Activated CD4-positive, alpha-beta memory T cell treated with anti-CD3 and anti-CD28 coated beads for 36 hours (primary cell): Measurements from ENCODE around the gene CPB2. TPM values are rescaled to one million over a fixed set of nuclear protein-coding genes. Genes with fewer than 3 reads are reported as not detected.

Experiments
- CTCF ChIA-PET: fragments of 350-600 bp; sonication (Branson Sonifier 250); formaldehyde crosslinking; loops from one replicate; lab custom pipeline; 2021; ENCODE audit warnings: antibody characterized with exemption, inconsistent platforms; lab: Charles Lee
- POLR2A ChIA-PET: fragments of 350-600 bp; sonication (Branson Sonifier 250); formaldehyde crosslinking; loops from one replicate; lab custom pipeline; 2021; ENCODE audit warnings: antibody characterized with exemption; lab: Charles Lee
- DNase-seq: peaks from one replicate; pipeline ENCODE4 v3.0.0-alpha.2; 2020
- H3K27ac Mint-ChIP-seq: one replicate; pipeline ENCODE4 v1.8.0; 2021; ENCODE audit warnings: mixed read lengths
- H3K27me3 Mint-ChIP-seq: one replicate; pipeline ENCODE4 v1.8.0; 2021; ENCODE audit warnings: mixed read lengths
- H3K36me3 Mint-ChIP-seq: one replicate; pipeline ENCODE4 v1.8.0; 2021; ENCODE audit warnings: mixed read lengths
- H3K4me1 Mint-ChIP-seq: one replicate; pipeline ENCODE4 v1.8.0; 2021; ENCODE audit warnings: low read depth, mixed read lengths
- H3K4me3 Mint-ChIP-seq: one replicate; pipeline ENCODE4 v1.8.0; 2021; ENCODE audit warnings: mild to moderate bottlenecking, mixed read lengths
- H3K9me3 Mint-ChIP-seq: one replicate; pipeline ENCODE4 v1.8.0; 2021; ENCODE audit warnings: mixed read lengths
- intact Hi-C: fragments of 100-400 bp; cut with micrococcal nuclease; formaldehyde crosslinking; loops from one replicate; pipeline ENCODE4 v1.15.1; 2023
- total RNA-seq, 2 experiments: library from RNA; stranded (reverse); gene quantifications; one replicate each; pipeline ENCODE4 v1.2.3, GENCODE V29; 2021

The CPB2 gene
- total RNA-seq, 2 experiments from 2014 or later, result not detected

DNA sequence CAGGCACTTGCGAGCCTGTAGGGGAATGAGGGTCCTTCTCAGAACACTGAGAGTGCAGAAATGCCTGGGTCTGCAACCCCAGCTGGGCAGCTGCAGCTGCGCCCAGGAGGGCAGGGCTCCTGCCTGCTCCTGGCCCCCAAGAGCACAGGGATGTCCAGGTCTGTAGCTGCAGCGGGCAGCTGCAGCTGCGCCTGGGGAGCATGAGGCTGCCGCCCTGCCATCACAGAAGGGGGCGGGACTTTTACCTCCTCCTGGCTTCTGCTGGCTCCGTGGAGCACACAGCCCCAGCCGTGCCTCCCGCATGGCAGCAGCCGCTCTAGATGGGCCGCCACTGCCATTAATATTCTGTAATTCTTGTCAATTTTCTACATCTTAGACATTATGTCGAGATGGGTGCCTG is 17.8 kb downstream of the CPB2 start:
- H3K4me3 Mint-ChIP-seq, result no peak overlapping the region
- no peaks in the 10 kb centered on the region for H3K36me3 Mint-ChIP-seq
- H3K27me3 Mint-ChIP-seq, result peaks cover 5% of the 10 kb centered on the region
- intact Hi-C loops, result no loop called here
- ChIA-PET CTCF (no interaction called here), POLR2A (no interaction called here)
- DNase-seq, result no peak
- no peaks in the 10 kb centered on the region for H3K4me1 Mint-ChIP-seq
- no peak overlapping the region for H3K27ac Mint-ChIP-seq
- H3K9me3 Mint-ChIP-seq, result no peaks in the 10 kb centered on the region

DNA sequence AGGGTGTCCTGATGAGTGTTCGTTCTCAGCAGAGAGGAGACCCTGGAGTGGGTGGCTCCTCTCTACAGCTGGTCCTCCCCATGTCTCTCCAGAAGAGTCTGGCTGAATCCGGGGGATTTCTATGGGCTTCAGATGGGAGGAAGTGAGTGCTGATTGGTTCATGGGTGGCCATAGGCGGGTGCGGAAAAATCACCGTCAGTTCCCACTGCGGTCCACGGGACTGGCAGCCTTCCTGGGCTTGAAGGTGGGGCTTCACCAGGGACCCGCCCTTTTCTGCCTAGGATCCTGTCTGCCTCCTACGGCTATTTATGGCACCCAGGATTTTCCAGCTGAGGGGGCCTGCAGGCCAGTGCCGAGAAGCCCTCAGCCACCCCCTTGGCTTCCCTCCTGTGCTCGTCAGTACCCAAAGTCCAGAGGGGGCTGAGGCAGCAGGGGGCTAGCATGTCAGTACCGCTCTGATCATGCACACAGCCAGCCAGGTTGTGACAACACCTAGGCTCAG is 18.4 kb downstream of the CPB2 start:
- Mint-ChIP-seq H3K4me1 (no peaks in the 10 kb centered on the region), H3K4me3 (no peak overlapping the region), H3K36me3 (no peaks in the 10 kb centered on the region), H3K27me3 (peaks cover 4% of the 10 kb centered on the region), H3K9me3 (no peaks in the 10 kb centered on the region), H3K27ac (no peak overlapping the region)
- ChIA-PET CTCF (no interaction called here), POLR2A (no interaction called here)
- DNase-seq, result no peak
- intact Hi-C loops, result no loop called here

DNA sequence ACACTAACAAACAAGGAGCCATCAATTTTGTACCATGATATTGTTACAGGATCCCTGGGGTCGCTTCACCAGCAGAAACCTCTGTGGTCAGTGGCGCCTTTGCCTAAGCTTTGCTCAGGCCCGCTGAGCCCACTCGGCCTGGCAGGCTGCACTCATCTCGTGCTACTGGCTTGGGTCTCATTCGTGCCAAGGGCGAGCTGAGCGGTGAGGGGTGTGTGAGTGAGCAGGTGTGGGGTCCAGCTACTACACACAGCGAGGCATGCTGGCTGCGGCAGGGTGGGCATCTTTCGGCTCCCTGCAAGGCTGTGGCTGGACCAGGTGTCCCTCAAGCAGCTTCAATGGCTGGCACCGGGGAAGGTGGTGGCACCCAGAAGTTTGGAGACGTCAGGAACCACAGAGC is 19.1 kb downstream of the CPB2 start:
- H3K36me3 Mint-ChIP-seq, result no peaks in the 10 kb centered on the region
- intact Hi-C loops, result no loop called here
- POLR2A ChIA-PET, result no interaction called here
- CTCF ChIA-PET, result no interaction called here
- peaks cover 4% of the 10 kb centered on the region for H3K27me3 Mint-ChIP-seq
- no peak overlapping the region for H3K27ac Mint-ChIP-seq
- no peaks in the 10 kb centered on the region for H3K9me3 Mint-ChIP-seq
- H3K4me1 Mint-ChIP-seq, result no peaks in the 10 kb centered on the region
- no peak overlapping the region for H3K4me3 Mint-ChIP-seq
- DNase-seq, result no peak

GRCh38 chr13:46082324-46082723 is 22.5 kb downstream of the CPB2 start:
- Mint-ChIP-seq H3K4me1 (peaks cover 20% of the 10 kb centered on the region), H3K9me3 (no peaks in the 10 kb centered on the region), H3K4me3 (no peak overlapping the region), H3K27ac (no peak overlapping the region), H3K36me3 (no peaks in the 10 kb centered on the region), H3K27me3 (no peaks in the 10 kb centered on the region)
- no peak for DNase-seq
- CTCF ChIA-PET, result interaction anchor here (1.6 kb wide), 1 partner anchor 19 kb away, joined by 3 read pairs; no protein-coding TSS in a partner anchor
- POLR2A ChIA-PET, result no interaction called here
- intact Hi-C loops, result no loop called here

- CTCF ChIA-PET, result no interaction called here
- POLR2A ChIA-PET, result no interaction called here
- no peak for DNase-seq
- intact Hi-C loops, result no loop called here
- Mint-ChIP-seq H3K4me3 (no peak overlapping the region), H3K4me1 (peaks cover 20% of the 10 kb centered on the region), H3K36me3 (no peaks in the 10 kb centered on the region), H3K27me3 (peaks cover under 1% of the 10 kb centered on the region), H3K9me3 (no peaks in the 10 kb centered on the region), H3K27ac (no peak overlapping the region)
Observed at GRCh38 chr13:46079770-46080169, 25.1 kb downstream of the CPB2 start.

- H3K4me3 Mint-ChIP-seq, result no peak overlapping the region
- no peaks in the 10 kb centered on the region for H3K9me3 Mint-ChIP-seq
- no peak for DNase-seq
- no peak overlapping the region for H3K27ac Mint-ChIP-seq
- peaks cover 20% of the 10 kb centered on the region for H3K4me1 Mint-ChIP-seq
- ChIA-PET POLR2A (no interaction called here), CTCF (no interaction called here)
- H3K36me3 Mint-ChIP-seq, result no peaks in the 10 kb centered on the region
- intact Hi-C loops, result no loop called here
- peaks cover 2% of the 10 kb centered on the region for H3K27me3 Mint-ChIP-seq
Observed at GRCh38 chr13:46077265-46077664, 27.6 kb downstream of the CPB2 start.

DNA sequence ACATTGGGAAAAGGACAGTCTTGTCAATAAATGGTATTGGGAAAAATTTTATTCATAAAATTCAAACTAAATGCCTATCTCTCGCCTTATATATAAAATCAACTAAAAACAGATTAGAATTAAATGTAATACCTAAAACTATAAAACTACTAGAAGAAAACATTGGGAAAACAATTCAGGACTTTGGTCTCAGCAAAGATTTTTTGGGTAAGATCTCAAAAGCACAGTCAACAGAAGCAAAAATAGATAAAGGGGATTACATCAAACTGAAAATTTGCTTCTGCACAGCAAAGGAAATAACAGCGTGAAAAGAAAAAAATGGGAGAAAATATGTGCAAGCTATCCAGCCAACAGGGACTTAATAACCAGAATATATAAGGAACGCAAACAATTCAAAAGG is 28.0 kb downstream of the CPB2 start:
- Mint-ChIP-seq H3K36me3 (no peaks in the 10 kb centered on the region), H3K9me3 (no peaks in the 10 kb centered on the region)
- intact Hi-C loops, result no loop called here

GRCh38 chr13:46075811-46076210 is 29.0 kb downstream of the CPB2 start:
- intact Hi-C loops, result no loop called here
- Mint-ChIP-seq H3K27me3 (peaks cover 3% of the 10 kb centered on the region), H3K36me3 (no peaks in the 10 kb centered on the region), H3K4me3 (no peak overlapping the region), H3K4me1 (peaks cover 20% of the 10 kb centered on the region), H3K27ac (no peak overlapping the region), H3K9me3 (no peaks in the 10 kb centered on the region)
- no peak for DNase-seq
- POLR2A ChIA-PET, result no interaction called here
- CTCF ChIA-PET, result no interaction called here

More for the DNA sequence above, 28.0 kb downstream of the CPB2 start:
- ChIA-PET POLR2A (no interaction called here), CTCF (no interaction called here)
- Mint-ChIP-seq H3K4me3 (no peak overlapping the region), H3K27me3 (peaks cover 2% of the 10 kb centered on the region), H3K4me1 (peaks cover 20% of the 10 kb centered on the region), H3K27ac (no peak overlapping the region)
- no peak for DNase-seq

GRCh38 chr13:46071590-46072249 is 33.1 kb downstream of the CPB2 start:
- Mint-ChIP-seq H3K4me1 (no peaks in the 10 kb centered on the region), H3K36me3 (no peaks in the 10 kb centered on the region), H3K4me3 (no peak overlapping the region), H3K27ac (no peak overlapping the region), H3K27me3 (peaks cover 5% of the 10 kb centered on the region), H3K9me3 (no peaks in the 10 kb centered on the region)
- ChIA-PET POLR2A (no interaction called here), CTCF (no interaction called here)
- no peak for DNase-seq
- intact Hi-C loops, result no loop called here

- no peak overlapping the region for H3K4me3 Mint-ChIP-seq
- intact Hi-C loops, result no loop called here
- H3K9me3 Mint-ChIP-seq, result no peaks in the 10 kb centered on the region
- H3K4me1 Mint-ChIP-seq, result no peaks in the 10 kb centered on the region
- H3K36me3 Mint-ChIP-seq, result no peaks in the 10 kb centered on the region
- H3K27ac Mint-ChIP-seq, result no peak overlapping the region
- no peak for DNase-seq
- ChIA-PET POLR2A (no interaction called here), CTCF (no interaction called here)
- H3K27me3 Mint-ChIP-seq, result peaks cover 2% of the 10 kb centered on the region
Observed at GRCh38 chr13:46063292-46063691, 41.5 kb downstream of the CPB2 start.

DNA sequence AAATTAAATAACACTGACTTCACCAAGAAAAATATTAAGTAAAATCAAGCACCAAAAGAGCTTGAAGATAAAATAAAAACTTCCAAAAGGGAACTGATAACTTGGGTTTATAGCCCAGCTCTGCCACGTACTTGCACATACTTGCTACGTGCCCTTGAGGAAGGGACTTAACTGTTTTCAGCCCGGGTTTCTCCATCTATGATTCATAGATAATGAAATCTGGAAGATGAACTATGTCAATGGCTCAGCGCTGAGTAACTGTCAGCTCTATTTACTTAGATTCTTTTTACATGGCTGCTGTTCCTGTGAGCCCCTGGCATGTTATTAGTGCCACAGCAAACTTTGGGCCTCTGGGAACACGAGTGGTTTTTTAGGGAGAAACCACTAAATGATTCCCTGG is 42.6 kb downstream of the CPB2 start:
- POLR2A ChIA-PET, result no interaction called here
- CTCF ChIA-PET, result interaction anchor here (0.9 kb wide), 1 partner anchor 10 kb away, joined by 3 read pairs; the partner anchor contains the start of gene ZC3H13
- Mint-ChIP-seq H3K4me3 (no peak overlapping the region), H3K27me3 (peaks cover 2% of the 10 kb centered on the region), H3K27ac (no peak overlapping the region), H3K36me3 (no peaks in the 10 kb centered on the region), H3K9me3 (no peaks in the 10 kb centered on the region), H3K4me1 (no peaks in the 10 kb centered on the region)
- intact Hi-C loops, result no loop called here
- DNase-seq, result no peak

DNA sequence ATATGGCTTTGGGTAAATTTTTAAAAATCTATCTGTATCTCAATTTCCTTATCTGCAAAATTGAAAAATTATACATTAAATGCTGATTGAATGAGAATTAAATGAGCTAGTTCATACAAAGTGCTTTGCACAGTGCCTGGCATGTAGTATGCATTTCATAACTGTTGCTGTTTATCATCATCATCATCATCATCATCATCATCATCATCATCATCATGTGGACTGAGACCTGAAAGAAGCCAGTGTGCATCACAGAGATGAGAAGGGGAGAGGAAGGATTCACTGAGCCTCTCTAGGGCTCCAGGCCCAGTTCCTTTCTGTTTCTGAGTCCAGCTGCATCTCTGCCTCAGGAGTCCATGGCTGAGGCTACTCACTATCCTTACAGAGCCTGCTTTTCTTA is 45.4 kb downstream of the CPB2 start:
- H3K27me3 Mint-ChIP-seq, result peaks cover 4% of the 10 kb centered on the region
- POLR2A ChIA-PET, result no interaction called here
- H3K9me3 Mint-ChIP-seq, result no peaks in the 10 kb centered on the region
- intact Hi-C loops, result no loop called here
- DNase-seq, result no peak
- CTCF ChIA-PET, result no interaction called here
- H3K27ac Mint-ChIP-seq, result no peak overlapping the region
- no peak overlapping the region for H3K4me3 Mint-ChIP-seq
- no peaks in the 10 kb centered on the region for H3K36me3 Mint-ChIP-seq
- H3K4me1 Mint-ChIP-seq, result no peaks in the 10 kb centered on the region

DNA sequence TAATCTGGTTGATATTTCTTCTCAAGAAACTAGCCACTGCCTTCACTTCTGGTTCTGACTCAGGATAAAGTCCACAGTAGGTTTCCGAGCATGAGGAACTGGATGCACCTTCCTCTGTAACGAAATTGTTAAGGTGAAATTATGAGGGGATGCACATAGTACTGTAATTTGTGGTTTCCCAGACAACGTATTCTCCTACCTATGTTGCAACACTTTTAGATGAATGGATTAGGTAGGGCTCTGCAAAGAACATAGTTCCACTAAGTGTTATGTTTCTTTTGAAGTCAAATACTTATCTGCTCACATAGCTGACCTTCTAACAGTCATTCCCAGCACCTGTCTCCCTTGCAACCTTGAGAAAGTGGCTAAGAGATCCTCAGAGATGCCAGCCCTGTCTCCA is 46.6 kb downstream of the CPB2 start:
- H3K4me1 Mint-ChIP-seq, result peaks cover 4% of the 10 kb centered on the region
- no peak overlapping the region for H3K4me3 Mint-ChIP-seq
- ChIA-PET POLR2A (no interaction called here), CTCF (interaction anchor here (0.6 kb wide), 1 partner anchor 104 kb away, joined by 4 read pairs; no protein-coding TSS in a partner anchor)
- H3K36me3 Mint-ChIP-seq, result no peaks in the 10 kb centered on the region
- intact Hi-C loops, result no loop called here
- H3K27ac Mint-ChIP-seq, result no peak overlapping the region
- no peak for DNase-seq
- no peaks in the 10 kb centered on the region for H3K9me3 Mint-ChIP-seq
- H3K27me3 Mint-ChIP-seq, result peaks cover 8% of the 10 kb centered on the region
